ENCODE data around the gene ADAMTS12.
"Not testable (repeated sequence)": the region's sequence is repeated elsewhere in the genome, so short reads cannot be mapped to it uniquely, and the experiment has no call there.

The ADAMTS12 gene

DNA sequence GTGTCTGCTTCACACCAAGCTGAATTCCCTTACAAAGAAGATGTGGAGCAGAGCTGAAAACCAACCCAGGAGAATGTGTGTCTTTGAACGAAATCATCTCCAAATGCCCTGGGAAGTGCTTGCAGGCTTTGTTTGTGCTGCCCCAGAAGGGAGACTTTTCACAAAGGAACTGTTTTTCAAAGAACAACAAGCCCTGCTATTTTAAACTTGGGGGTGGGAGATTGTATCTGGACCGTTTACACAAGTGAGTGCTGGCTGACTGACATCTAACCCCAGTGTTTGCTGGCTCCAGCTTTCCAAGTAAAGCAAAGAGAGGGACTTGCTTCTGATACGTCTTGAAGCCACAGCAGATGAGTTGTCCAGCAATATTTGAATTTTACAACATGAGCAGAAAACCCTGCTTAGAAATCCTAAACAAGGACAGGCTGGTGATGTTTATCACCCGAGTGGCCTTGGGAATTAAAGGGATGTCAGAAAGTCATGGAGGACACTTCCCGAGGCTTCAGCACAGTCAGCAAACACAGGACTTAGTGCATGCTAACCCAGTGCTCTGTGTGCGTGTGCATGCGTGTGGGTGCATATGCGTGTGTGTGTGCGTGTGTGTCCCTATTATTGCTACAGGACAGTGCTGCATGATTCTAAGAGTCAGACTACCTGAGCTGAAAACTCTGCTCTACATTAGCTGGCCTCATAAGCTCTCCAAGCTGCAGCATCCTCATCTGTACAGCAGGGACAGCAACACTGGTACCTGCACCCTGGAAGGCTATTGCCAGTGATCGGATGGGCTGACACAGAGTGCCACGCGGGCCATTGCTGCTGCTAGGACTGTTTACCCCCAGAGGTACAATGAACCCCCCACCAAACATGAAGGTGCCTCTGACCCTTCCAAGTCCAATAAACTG is 1.4 kb downstream of the ADAMTS12 start:
- Histone ChIP-seq H3K4me1 (ENCODE audit: insufficient read depth, low read length) (peaks cover 19% of the 10 kb centered on the region), H3K9me3 (ENCODE audit: low read length) (no peaks in the 10 kb centered on the region), H3K27me3 (ENCODE audit: insufficient read depth, low read length) (peaks cover 5% of the 10 kb centered on the region), H2AFZ (ENCODE audit: low read depth, low read length) (peak overlapping the region; percentile 66), H3K36me3 (ENCODE audit: insufficient read depth, low read length) (no peaks in the 10 kb centered on the region), H3K4me3 (ENCODE audit: low read length) (peak overlapping the region; percentile 55)

- Histone ChIP-seq H3K4me1 (ENCODE audit: insufficient read depth, low read length) (peaks cover 19% of the 10 kb centered on the region), H2AFZ (ENCODE audit: low read depth, low read length) (no peak overlapping the region), H3K9me3 (ENCODE audit: low read length) (no peaks in the 10 kb centered on the region), H3K36me3 (ENCODE audit: insufficient read depth, low read length) (no peaks in the 10 kb centered on the region), H3K4me3 (ENCODE audit: low read length) (no peak overlapping the region), H3K27me3 (ENCODE audit: insufficient read depth, low read length) (peaks cover 5% of the 10 kb centered on the region)
Observed at GRCh38 chr5:33888587-33888986, 3.2 kb downstream of the ADAMTS12 start.

- H3K9me3 ChIP-seq (ENCODE audit: low read length): no peaks in the 10 kb centered on the region
- no peak overlapping the region for H3K4me3 ChIP-seq (ENCODE audit: low read length)
- no peaks in the 10 kb centered on the region for H3K27me3 ChIP-seq (ENCODE audit: insufficient read depth, low read length)
- H3K36me3 ChIP-seq (ENCODE audit: insufficient read depth, low read length): no peaks in the 10 kb centered on the region
- peaks cover 19% of the 10 kb centered on the region for H3K4me1 ChIP-seq (ENCODE audit: insufficient read depth, low read length)
- H2AFZ ChIP-seq (ENCODE audit: low read depth, low read length): no peak overlapping the region
Observed at GRCh38 chr5:33887268-33887667, 4.5 kb downstream of the ADAMTS12 start.

DNA sequence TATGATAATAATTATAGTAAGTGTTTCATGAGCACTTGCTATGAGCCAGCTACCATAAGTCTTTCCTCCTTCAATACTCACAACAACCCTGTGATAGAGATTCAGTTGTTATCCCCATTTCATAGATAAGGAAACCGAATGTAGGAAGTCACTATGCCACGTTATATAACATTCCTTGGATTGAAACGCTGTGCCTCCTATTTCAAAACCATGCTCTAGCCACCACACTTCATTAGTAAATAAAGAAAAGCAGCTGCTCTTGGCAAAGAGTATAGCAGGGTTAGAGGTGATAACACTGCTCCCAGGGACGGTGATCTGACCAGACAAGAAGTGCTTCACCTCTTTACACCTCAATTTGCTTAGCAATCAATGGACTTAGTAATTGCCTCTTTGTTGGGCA is 5.5 kb downstream of the ADAMTS12 start:
- Histone ChIP-seq H3K4me3 (ENCODE audit: low read length) (no peak overlapping the region), H3K9me3 (ENCODE audit: low read length) (no peaks in the 10 kb centered on the region), H3K27me3 (ENCODE audit: insufficient read depth, low read length) (no peaks in the 10 kb centered on the region), H3K4me1 (ENCODE audit: insufficient read depth, low read length) (peaks cover 14% of the 10 kb centered on the region), H3K36me3 (ENCODE audit: insufficient read depth, low read length) (no peaks in the 10 kb centered on the region), H2AFZ (ENCODE audit: low read depth, low read length) (no peak overlapping the region)

GRCh38 chr5:33885679-33886078 is 6.1 kb downstream of the ADAMTS12 start:
- H3K4me1 ChIP-seq (ENCODE audit: insufficient read depth, low read length): peaks cover 8% of the 10 kb centered on the region
- H3K27me3 ChIP-seq (ENCODE audit: insufficient read depth, low read length): no peaks in the 10 kb centered on the region
- H3K36me3 ChIP-seq (ENCODE audit: insufficient read depth, low read length): no peaks in the 10 kb centered on the region
- no peak overlapping the region for H3K4me3 ChIP-seq (ENCODE audit: low read length)
- H2AFZ ChIP-seq (ENCODE audit: low read depth, low read length): no peak overlapping the region
- peaks cover 1% of the 10 kb centered on the region for H3K9me3 ChIP-seq (ENCODE audit: low read length)

GRCh38 chr5:33883482-33883881 is 8.3 kb downstream of the ADAMTS12 start:
- no peaks in the 10 kb centered on the region for H3K36me3 ChIP-seq (ENCODE audit: insufficient read depth, low read length)
- H3K9me3 ChIP-seq (ENCODE audit: low read length): peaks cover 1% of the 10 kb centered on the region
- no peak overlapping the region for H2AFZ ChIP-seq (ENCODE audit: low read depth, low read length)
- H3K4me1 ChIP-seq (ENCODE audit: insufficient read depth, low read length): no peaks in the 10 kb centered on the region
- no peaks in the 10 kb centered on the region for H3K27me3 ChIP-seq (ENCODE audit: insufficient read depth, low read length)
- no peak overlapping the region for H3K4me3 ChIP-seq (ENCODE audit: low read length)

DNA sequence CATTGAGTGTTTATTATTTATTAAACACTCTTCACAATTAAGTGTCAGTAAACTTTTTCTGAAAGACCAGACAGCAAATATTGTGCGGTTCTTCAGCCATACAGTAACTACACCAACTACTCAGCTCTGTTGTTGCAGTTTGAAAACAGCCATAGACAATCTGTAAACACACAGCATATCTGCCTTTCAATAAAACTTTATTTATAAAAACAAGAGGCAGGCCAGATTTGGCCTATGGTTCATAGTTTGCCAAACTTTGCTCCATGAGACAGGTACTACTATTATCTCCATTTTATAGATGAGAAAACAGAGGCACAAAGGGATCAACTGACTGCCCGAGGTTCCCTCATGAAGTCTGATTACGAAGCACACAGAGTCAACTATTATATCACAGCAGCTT is 11.5 kb downstream of the ADAMTS12 start:
- no peak overlapping the region for H2AFZ ChIP-seq (ENCODE audit: low read depth, low read length)
- H3K4me3 ChIP-seq (ENCODE audit: low read length): no peak overlapping the region

GRCh38 chr5:33877449-33877848 is 14.3 kb downstream of the ADAMTS12 start:
- no peaks in the 10 kb centered on the region for H3K36me3 ChIP-seq (ENCODE audit: insufficient read depth, low read length)
- peaks cover 1% of the 10 kb centered on the region for H3K9me3 ChIP-seq (ENCODE audit: low read length)
- H3K4me3 ChIP-seq (ENCODE audit: low read length): no peak overlapping the region
- no peak overlapping the region for H2AFZ ChIP-seq (ENCODE audit: low read depth, low read length)
- H3K4me1 ChIP-seq (ENCODE audit: insufficient read depth, low read length): no peaks in the 10 kb centered on the region
- H3K27me3 ChIP-seq (ENCODE audit: insufficient read depth, low read length): no peaks in the 10 kb centered on the region

More for the DNA sequence above, 11.5 kb downstream of the ADAMTS12 start:
- Histone ChIP-seq H3K4me1 (ENCODE audit: insufficient read depth, low read length) (no peaks in the 10 kb centered on the region), H3K9me3 (ENCODE audit: low read length) (peaks cover 1% of the 10 kb centered on the region), H3K36me3 (ENCODE audit: insufficient read depth, low read length) (no peaks in the 10 kb centered on the region), H3K27me3 (ENCODE audit: insufficient read depth, low read length) (no peaks in the 10 kb centered on the region)

- H3K36me3 ChIP-seq (ENCODE audit: insufficient read depth, low read length): no peaks in the 10 kb centered on the region
- no peak overlapping the region for H3K4me3 ChIP-seq (ENCODE audit: low read length)
- no peak overlapping the region for H2AFZ ChIP-seq (ENCODE audit: low read depth, low read length)
- no peaks in the 10 kb centered on the region for H3K27me3 ChIP-seq (ENCODE audit: insufficient read depth, low read length)
- H3K9me3 ChIP-seq (ENCODE audit: low read length): peaks cover 8% of the 10 kb centered on the region
- no peaks in the 10 kb centered on the region for H3K4me1 ChIP-seq (ENCODE audit: insufficient read depth, low read length)
Observed at GRCh38 chr5:33867241-33867640, 24.5 kb downstream of the ADAMTS12 start.

- H2AFZ ChIP-seq (ENCODE audit: low read depth, low read length); H3K27me3 ChIP-seq (ENCODE audit: insufficient read depth, low read length); H3K9me3 ChIP-seq (ENCODE audit: low read length); H3K36me3 ChIP-seq (ENCODE audit: insufficient read depth, low read length); H3K4me3 ChIP-seq (ENCODE audit: low read length): not testable (repeated sequence)
- peaks cover 13% of the 10 kb centered on the region for H3K4me1 ChIP-seq (ENCODE audit: insufficient read depth, low read length)
Observed at GRCh38 chr5:33859177-33859576, 32.6 kb downstream of the ADAMTS12 start.

GRCh38 chr5:33857037-33857436 is 34.8 kb downstream of the ADAMTS12 start:
- no peaks in the 10 kb centered on the region for H3K9me3 ChIP-seq (ENCODE audit: low read length)
- no peak overlapping the region for H2AFZ ChIP-seq (ENCODE audit: low read depth, low read length)
- no peak overlapping the region for H3K4me3 ChIP-seq (ENCODE audit: low read length)
- peaks cover 14% of the 10 kb centered on the region for H3K4me1 ChIP-seq (ENCODE audit: insufficient read depth, low read length)
- H3K27me3 ChIP-seq (ENCODE audit: insufficient read depth, low read length): no peaks in the 10 kb centered on the region
- H3K36me3 ChIP-seq (ENCODE audit: insufficient read depth, low read length): no peaks in the 10 kb centered on the region

DNA sequence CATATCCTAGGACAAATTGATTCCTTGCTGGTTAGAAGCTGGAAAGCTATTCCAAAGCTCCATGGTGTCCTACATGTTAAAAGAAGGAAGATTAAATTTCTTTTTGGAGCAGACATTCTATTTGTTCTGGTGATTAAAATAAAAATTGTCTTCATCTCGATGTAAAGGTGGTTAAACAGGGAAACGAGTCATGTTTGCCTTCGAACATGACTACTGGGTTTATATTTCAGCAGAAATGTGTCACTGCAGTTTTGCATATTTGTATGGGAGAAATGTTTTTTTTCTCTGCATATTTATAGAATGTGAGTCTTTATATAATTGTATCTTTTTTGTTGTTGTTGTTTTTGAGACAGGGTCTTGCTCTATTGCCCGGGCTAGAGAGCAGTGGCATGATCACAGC is 36.4 kb downstream of the ADAMTS12 start:
- no peaks in the 10 kb centered on the region for H3K36me3 ChIP-seq (ENCODE audit: insufficient read depth, low read length)
- no peaks in the 10 kb centered on the region for H3K27me3 ChIP-seq (ENCODE audit: insufficient read depth, low read length)
- no peak overlapping the region for H3K4me3 ChIP-seq (ENCODE audit: low read length)
- peaks cover 14% of the 10 kb centered on the region for H3K4me1 ChIP-seq (ENCODE audit: insufficient read depth, low read length)
- H3K9me3 ChIP-seq (ENCODE audit: low read length): no peaks in the 10 kb centered on the region
- H2AFZ ChIP-seq (ENCODE audit: low read depth, low read length): no peak overlapping the region

GRCh38 chr5:33854733-33855151 is 37.0 kb downstream of the ADAMTS12 start:
- Histone ChIP-seq H3K4me1 (ENCODE audit: insufficient read depth, low read length) (peaks cover 19% of the 10 kb centered on the region), H2AFZ (ENCODE audit: low read depth, low read length) (peak overlapping the region; percentile 34), H3K9me3 (ENCODE audit: low read length) (no peaks in the 10 kb centered on the region), H3K36me3 (ENCODE audit: insufficient read depth, low read length) (no peaks in the 10 kb centered on the region), H3K4me3 (ENCODE audit: low read length) (peak overlapping the region; percentile 31), H3K27me3 (ENCODE audit: insufficient read depth, low read length) (no peaks in the 10 kb centered on the region)

GRCh38 chr5:33852837-33853236 is 39.0 kb downstream of the ADAMTS12 start:
- H2AFZ ChIP-seq (ENCODE audit: low read depth, low read length): no peak overlapping the region
- no peaks in the 10 kb centered on the region for H3K36me3 ChIP-seq (ENCODE audit: insufficient read depth, low read length)
- no peaks in the 10 kb centered on the region for H3K27me3 ChIP-seq (ENCODE audit: insufficient read depth, low read length)
- H3K4me3 ChIP-seq (ENCODE audit: low read length): no peak overlapping the region
- no peaks in the 10 kb centered on the region for H3K9me3 ChIP-seq (ENCODE audit: low read length)
- H3K4me1 ChIP-seq (ENCODE audit: insufficient read depth, low read length): peaks cover 19% of the 10 kb centered on the region

Data from neuron (in vitro differentiated cells).